HG03097 (cell line): ENCODE results near the gene ACVR1B.

Source experiments
- ATAC-seq: cut with Tn5 transposase; IDR thresholded peaks from one replicate; pipeline ENCODE4 v1.9.1; 2021; ENCODE audit not compliant: unreplicated experiment, low FRiP score

ACVR1B gene

DNA sequence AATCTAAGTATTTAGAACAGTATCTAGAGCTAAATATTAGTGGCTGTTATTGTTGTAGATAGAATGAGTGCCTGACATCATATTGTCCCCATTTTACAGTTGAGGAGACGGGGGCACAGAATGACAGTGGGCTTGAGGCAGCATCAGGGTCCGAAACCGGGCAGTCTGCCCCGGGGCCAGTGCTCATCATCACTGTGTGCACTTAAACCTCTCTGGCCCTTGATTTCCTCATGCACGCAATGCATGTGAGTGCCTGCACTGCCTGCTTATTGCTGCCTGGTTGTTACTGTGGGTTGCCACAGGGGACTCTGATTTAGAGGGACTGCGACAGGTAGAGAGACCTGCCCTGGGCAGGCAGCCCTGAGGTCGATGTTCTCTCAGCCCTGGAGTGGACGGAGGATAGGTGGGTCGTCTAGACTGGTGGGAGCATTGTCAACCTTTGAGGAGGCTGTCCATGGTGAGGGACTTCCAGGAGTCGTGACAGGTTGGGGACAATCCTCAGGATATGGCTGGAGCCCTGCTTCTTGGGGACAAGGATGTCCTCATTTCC, 34.4 kb upstream of the ACVR1B start:
- ATAC-seq = no peak

DNA sequence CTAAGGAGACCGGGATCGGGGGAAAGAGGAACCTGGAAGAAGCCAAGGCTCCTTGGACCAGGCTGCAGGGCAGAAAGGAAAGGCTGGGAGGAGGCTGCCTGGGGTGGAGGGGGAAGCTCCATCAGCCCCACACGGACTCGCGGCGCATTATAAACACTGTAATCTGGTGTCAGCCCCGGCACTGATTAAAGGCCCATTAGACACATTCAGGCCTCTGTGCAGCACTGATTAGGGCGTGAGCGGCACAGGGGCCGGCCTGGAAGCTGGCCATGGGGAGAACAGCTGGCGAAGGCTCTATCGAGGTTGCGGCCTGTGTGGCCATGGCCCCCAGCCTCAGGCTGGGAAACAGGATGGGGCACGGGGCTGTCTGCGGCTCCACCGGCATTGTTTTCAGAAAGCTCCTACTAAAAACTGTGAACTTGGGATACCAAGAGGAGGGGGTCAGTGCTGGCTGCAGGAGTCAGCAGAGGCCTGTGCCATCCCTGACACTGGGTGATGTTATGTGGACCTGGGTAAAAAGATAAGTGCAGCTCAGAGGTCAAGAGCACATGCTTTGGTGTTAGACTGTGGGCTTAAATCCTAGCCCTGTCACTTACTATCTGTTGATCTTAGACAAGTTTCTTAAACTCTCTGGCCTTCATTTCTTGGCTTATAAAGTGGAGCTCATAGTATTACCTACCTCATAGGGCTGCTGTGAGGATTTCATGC, 33.6 kb upstream of the ACVR1B start:
- no peak for ATAC-seq

DNA sequence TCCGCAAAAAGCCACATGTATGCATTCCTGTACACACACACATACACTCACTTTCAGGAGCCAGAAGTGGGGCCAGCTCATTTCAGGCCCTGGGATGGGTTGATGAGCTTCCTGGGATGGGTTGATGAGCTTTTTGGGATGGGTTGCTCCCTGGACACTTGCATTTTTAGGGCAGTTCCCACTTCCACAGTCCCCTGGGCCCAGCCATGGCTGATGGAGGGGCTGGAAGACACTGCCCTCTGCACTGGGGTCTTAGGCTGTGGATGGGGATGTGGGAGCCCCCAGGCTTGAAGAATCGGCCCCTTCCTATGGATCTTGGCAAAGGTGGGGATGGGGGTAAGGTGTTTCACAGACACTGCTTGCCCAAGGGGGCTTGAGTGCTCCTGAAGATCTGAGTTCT, 31.5 kb upstream of the ACVR1B start:
- ATAC-seq = no peak

- ATAC-seq = no peak
Measured at GRCh38 chr12:51921017-51921725, 30.3 kb upstream of the ACVR1B start.

DNA sequence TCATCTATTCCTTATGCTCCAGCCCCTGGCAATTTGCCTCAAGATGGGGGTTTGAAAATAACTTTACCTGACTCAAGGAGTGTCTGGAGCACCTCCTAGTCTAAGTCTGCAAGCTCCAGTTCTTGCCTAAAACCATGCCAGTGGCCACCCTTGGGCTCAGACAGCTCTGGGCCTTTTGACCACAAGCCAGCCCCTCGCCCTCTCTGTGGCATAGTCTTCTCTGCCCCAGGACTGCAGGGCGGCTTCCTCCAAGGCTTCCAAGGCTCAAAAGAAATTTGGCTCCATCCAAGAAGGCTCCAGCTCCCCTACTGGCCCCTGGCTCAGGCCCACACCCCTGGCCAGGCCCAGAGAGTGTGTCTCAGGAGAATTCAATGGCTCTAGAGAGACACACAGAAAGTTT, 29.4 kb upstream of the ACVR1B start:
- ATAC-seq = no peak

GRCh38 chr12:51922762-51923505, 28.6 kb upstream of the ACVR1B start:
- no peak for ATAC-seq

- ATAC-seq = no peak
Measured at GRCh38 chr12:51923506-51924365, 27.8 kb upstream of the ACVR1B start.

GRCh38 chr12:51924551-51925319, 26.8 kb upstream of the ACVR1B start:
- no peak for ATAC-seq

DNA sequence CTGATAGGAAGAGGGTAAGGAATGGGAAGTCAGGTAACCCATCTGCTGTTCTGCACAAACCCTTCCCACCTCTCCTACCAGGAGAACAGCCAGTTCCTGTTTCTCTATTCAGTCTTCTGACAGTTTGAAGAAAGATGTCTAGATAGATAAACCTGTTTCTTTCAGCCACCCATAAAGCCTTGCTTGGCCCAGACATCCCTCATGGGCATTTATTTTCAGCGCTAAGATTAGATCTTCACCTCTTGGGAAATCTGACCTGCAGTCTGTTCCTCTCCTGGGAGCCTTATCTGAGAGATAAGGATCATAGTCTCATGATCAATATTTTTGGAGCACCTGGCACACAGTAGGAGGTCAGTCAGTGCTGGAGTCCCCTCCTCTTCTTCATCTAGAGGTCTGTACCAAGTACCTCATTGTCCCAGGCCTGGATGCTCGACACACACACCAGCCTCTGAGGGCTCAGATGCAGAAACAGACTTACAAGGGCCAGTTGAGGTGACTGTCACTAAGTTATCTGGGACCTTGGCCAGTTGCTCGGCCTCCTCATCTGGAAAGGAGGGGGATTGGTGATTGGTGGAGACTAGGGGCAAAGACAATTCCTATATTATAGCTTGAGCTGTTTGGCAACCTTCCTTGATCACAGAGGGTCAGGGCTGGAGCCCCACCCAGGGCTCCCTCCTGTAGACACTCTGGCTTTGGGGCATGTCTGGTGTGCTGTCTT, 26.0 kb upstream of the ACVR1B start:
- ATAC-seq = no peak

- ATAC-seq = no peak
Measured at GRCh38 chr12:51926064-51926632, 25.4 kb upstream of the ACVR1B start.

GRCh38 chr12:51926718-51927117, 24.8 kb upstream of the ACVR1B start:
- no peak for ATAC-seq

- ATAC-seq = no peak
Measured at GRCh38 chr12:51932218-51933076, 19.1 kb upstream of the ACVR1B start.

DNA sequence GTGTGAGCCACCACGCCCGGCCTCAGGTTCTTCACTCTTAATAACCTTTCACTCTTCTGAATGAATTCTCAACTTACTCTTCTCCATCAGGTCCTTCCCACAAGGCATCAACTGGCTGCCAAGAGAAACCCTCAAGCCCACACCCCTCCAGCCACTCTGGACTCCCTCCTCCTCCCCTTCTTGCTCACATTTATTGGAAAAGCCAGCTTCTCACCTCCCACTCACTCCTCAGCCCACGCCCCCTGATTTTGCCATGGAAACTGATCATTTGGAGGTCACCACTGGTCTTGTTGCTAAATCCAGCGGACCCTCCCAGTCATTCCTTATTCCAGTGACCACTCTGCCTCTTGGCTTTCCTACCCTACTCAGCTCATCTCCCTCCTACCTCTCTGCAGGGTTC, 17.4 kb upstream of the ACVR1B start:
- ATAC-seq = no peak

DNA sequence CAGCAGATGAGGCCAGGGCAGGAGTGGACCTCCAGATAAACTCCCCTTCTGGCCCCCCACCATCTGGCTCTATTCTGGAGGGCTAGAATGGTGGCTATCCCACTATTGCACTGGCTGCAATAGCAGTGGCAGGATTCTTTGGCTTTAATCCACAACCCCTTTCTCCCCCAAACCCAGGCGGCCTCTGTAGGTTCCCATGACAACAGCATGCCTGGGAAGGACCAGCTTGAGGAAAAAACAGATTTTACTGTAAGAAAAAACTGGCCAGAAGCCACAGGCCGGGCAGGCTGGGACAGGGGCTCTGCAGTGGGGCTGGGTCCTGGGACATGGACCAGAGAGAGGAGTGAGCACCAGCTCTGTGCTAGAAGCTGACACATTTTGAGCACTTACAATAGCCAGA, 13.6 kb upstream of the ACVR1B start:
- no peak for ATAC-seq

DNA sequence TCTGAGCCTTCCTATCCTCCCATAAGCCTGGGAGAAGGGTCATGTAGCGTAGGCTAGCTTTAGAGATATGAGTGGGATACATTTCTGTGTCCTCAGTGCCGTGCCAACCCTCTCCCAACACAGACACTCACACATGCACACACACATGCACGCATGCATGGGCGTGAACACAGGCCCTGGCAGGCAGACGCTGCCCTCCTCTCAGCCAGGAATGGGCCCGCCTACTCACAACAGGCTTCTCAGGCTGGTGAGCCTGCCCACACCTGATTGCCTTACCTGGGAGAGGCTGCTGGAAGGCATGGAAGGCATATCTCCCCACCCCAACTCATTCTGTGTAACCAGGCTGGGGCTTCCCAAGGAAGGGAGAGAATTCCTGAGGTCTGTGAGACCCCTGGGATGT, 12.8 kb upstream of the ACVR1B start:
- no peak for ATAC-seq

GRCh38 chr12:51941011-51941581, 10.4 kb upstream of the ACVR1B start:
- no peak for ATAC-seq

- ATAC-seq = no peak
Measured at GRCh38 chr12:51941604-51942003, 9.9 kb upstream of the ACVR1B start.
